ENCODE results near the gene FTCD.

DNA sequence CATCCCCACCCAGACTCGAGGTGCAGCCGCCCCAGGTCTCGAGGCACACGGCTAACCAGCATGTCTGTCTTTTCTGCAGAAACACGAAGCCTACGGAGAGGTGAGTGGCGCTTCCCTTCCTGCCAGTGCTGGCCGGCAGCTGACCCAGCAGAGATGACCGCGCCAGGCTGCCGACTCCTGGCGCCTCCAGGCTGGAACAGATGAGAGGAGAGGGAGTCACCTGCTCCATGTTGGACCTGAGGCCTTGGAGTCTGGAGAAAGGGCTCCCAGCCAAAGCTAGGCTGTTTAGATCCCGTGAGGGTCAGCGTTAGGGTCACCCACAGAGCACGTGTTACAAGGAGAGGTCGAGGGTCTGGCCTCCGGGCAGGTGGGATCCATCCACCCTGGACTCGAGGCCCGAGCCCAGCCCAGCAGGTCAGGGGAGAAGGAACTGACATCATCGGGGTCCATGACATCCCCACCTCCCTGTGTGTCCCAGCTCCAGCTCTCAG, 42.6 kb downstream of the FTCD start:
- TF ChIP-seq, protein P1, sequence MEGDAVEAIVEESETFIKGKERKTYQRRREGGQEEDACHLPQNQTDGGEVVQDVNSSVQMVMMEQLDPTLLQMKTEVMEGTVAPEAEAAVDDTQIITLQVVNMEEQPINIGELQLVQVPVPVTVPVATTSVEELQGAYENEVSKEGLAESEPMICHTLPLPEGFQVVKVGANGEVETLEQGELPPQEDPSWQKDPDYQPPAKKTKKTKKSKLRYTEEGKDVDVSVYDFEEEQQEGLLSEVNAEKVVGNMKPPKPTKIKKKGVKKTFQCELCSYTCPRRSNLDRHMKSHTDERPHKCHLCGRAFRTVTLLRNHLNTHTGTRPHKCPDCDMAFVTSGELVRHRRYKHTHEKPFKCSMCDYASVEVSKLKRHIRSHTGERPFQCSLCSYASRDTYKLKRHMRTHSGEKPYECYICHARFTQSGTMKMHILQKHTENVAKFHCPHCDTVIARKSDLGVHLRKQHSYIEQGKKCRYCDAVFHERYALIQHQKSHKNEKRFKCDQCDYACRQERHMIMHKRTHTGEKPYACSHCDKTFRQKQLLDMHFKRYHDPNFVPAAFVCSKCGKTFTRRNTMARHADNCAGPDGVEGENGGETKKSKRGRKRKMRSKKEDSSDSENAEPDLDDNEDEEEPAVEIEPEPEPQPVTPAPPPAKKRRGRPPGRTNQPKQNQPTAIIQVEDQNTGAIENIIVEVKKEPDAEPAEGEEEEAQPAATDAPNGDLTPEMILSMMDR (IDR thresholded peaks at IDR 0.05), result no peak
- no peak for TF ChIP-seq POLR2A (IDR thresholded peaks at IDR 0.05)

Data from adrenal gland (tissue), 5 donors.